AG04450 (cell line): ENCODE results near the gene NRIP2. TPM values are rescaled to one million over a fixed set of nuclear protein-coding genes. Genes with fewer than 3 reads are reported as not detected.
"Not testable (repeated sequence)": the region's sequence is repeated elsewhere in the genome, so short reads cannot be mapped to it uniquely, and the experiment has no call there.

Experiments used
- CTCF ChIA-PET: fragments of 300-600, 350-600 bp; formaldehyde crosslinking; extraction: SDS; loops from one replicate; lab custom pipeline; 2022; ENCODE audit warnings: antibody characterized with exemption, inconsistent platforms; lab: Charles Lee
- POLR2A ChIA-PET: fragments of 350-600 bp; formaldehyde crosslinking; extraction: SDS; loops from one replicate; lab custom pipeline; 2021; ENCODE audit warnings: antibody characterized with exemption, inconsistent platforms; lab: Yijun Ruan, JAX
- DNase-seq: peaks from one replicate; pipeline ENCODE4 v3.0.0-alpha.2; 2011; ENCODE audit warnings: low read depth, low spot score
- H3K27ac ChIP-seq: one replicate; pipeline ENCODE4 v1.5.1; 2012; ENCODE audit warnings: low read depth, low read length, control low read depth
- H3K27me3 ChIP-seq: one replicate; pipeline ENCODE4 v1.6.0; 2012; ENCODE audit warnings: low read length; ENCODE audit not compliant: control insufficient read depth, insufficient read depth
- H3K4me3 ChIP-seq: 2 replicates; pipeline ENCODE4 v1.5.1; 2011; ENCODE audit warnings: mild to moderate bottlenecking, low read depth, low read length, control low read depth
- H3K9me3 ChIP-seq: 2 replicates; pipeline ENCODE4 v1.5.1; 2012; ENCODE audit warnings: low read length; ENCODE audit not compliant: control insufficient read depth, insufficient read depth
- polyA plus RNA-seq: library from polyadenylated mRNA; depleted of rRNA; stranded (reverse); fragments of >200 nt; gene quantifications from 2 replicates; pipeline ENCODE4 v1.2.3, GENCODE V29; 2011
- TF ChIP-seq, protein P1 (sequence below): IDR thresholded peaks from 2 replicates; pipeline ENCODE4 v1.5.1; 2011; ENCODE audit warnings: low read depth, low read length, control low read depth, inconsistent platforms

Gene NRIP2
- polyA plus RNA-seq, 1 experiment, result 0.66 TPM

DNA sequence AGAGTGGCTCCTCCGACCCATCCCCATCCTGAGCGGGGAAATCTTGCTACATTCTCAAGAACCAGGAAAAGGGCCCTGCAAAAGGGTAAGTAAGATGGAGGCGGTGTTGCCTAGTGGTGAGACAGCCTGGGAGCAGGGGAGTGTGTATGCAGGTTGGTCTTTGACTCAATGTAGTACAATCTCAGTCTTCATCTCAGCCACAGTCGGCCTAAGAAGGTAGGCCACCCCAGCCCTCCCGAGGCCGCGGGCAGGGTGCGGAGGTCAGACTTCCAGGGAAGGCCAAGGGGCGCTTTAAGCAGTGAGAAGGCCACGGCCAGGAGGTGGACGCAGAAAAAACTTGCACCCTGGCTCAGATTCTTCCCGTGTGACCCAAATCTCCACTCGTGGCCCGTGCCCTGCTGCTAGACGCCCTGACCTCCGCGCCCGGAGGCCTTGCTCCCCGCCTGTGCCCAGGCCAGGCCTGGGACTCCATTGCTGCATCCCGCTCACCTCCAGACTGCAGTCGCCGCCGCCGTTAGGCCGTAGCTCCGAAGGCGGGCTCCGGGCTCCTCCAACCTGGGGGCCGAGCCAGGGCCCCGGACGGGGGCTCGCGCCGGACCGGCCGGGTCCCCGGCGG, 41.7 kb upstream of the NRIP2 start:
- no peak for DNase-seq
- H3K27ac ChIP-seq, result peak overlapping the region; percentile 57
- peak overlapping the region; percentile 82 for H3K4me3 ChIP-seq
- CTCF ChIA-PET, result interaction anchor here (0.9 to 2.2 kb wide), 3 partner anchors 8 to 23 kb away, joined by 3 to 11 read pairs (median 3); no protein-coding TSS in a partner anchor
- TF ChIP-seq, protein P1, sequence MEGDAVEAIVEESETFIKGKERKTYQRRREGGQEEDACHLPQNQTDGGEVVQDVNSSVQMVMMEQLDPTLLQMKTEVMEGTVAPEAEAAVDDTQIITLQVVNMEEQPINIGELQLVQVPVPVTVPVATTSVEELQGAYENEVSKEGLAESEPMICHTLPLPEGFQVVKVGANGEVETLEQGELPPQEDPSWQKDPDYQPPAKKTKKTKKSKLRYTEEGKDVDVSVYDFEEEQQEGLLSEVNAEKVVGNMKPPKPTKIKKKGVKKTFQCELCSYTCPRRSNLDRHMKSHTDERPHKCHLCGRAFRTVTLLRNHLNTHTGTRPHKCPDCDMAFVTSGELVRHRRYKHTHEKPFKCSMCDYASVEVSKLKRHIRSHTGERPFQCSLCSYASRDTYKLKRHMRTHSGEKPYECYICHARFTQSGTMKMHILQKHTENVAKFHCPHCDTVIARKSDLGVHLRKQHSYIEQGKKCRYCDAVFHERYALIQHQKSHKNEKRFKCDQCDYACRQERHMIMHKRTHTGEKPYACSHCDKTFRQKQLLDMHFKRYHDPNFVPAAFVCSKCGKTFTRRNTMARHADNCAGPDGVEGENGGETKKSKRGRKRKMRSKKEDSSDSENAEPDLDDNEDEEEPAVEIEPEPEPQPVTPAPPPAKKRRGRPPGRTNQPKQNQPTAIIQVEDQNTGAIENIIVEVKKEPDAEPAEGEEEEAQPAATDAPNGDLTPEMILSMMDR, result no peak
- no peaks in the 10 kb centered on the region; the same call in 1 of the 2 replicates for H3K9me3 ChIP-seq
- POLR2A ChIA-PET, result interaction anchor here (0.6 to 1.1 kb wide), 4 partner anchors 9 to 31 kb away, joined by 3 to 15 read pairs (median 4); partner anchors contain the start of gene TULP3
- H3K27me3 ChIP-seq, result no peaks in the 10 kb centered on the region

GRCh38 chr12:2868986-2869632, 34.3 kb upstream of the NRIP2 start:
- not testable (repeated sequence) for H3K9me3 ChIP-seq, DNase-seq, H3K27me3 ChIP-seq, H3K4me3 ChIP-seq, H3K27ac ChIP-seq
- ChIA-PET CTCF (interaction anchor here (0.8 to 4.3 kb wide), 5 partner anchors 16 to 172 kb away, joined by 3 to 31 read pairs (median 4); no protein-coding TSS in a partner anchor), POLR2A (interaction anchor here (0.8 kb wide), 1 partner anchor 21 kb away, joined by 3 read pairs; the partner anchor contains the start of gene TULP3)

DNA sequence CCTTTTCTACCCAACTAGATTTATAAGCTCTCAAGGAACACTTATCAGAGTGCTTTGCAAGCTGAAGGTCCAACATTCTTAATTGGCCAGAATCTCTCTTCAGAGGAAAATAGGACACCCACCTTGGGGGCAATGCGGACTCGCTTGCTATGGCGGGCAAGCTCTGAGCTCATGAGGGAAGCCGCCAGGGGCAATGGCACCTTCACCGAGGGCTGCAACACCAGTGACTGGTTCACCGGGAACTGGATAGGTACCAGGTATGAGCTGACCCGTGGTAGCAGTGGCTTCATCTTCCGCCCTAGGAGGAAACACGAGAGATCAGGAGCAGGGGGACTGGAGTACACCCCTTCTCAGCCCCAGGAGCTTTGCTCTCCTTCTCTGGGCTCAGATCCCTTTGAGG, 29.4 kb upstream of the NRIP2 start:
- ChIA-PET CTCF (interaction anchor here (1.5 kb wide), 1 partner anchor 11 kb away, joined by 13 read pairs; no protein-coding TSS in a partner anchor), POLR2A (interaction anchor here (1.4 kb wide), 1 partner anchor 10 kb away, joined by 3 read pairs; no protein-coding TSS in a partner anchor)

GRCh38 chr12:2863402-2863801, 28.6 kb upstream of the NRIP2 start:
- H3K9me3 ChIP-seq, POLR2A ChIA-PET, DNase-seq, H3K4me3 ChIP-seq, H3K27me3 ChIP-seq, H3K27ac ChIP-seq: not testable (repeated sequence)
- CTCF ChIA-PET, result interaction anchor here (1.5 kb wide), 1 partner anchor 10 kb away, joined by 13 read pairs; no protein-coding TSS in a partner anchor

More for the DNA sequence above, 29.4 kb upstream of the NRIP2 start:
- Histone ChIP-seq H3K9me3 (no peaks in the 10 kb centered on the region), H3K4me3 (no peak overlapping the region), H3K27ac (no peak overlapping the region), H3K27me3 (no peaks in the 10 kb centered on the region)
- no peak for DNase-seq
- TF ChIP-seq, protein P1, result no peak

DNA sequence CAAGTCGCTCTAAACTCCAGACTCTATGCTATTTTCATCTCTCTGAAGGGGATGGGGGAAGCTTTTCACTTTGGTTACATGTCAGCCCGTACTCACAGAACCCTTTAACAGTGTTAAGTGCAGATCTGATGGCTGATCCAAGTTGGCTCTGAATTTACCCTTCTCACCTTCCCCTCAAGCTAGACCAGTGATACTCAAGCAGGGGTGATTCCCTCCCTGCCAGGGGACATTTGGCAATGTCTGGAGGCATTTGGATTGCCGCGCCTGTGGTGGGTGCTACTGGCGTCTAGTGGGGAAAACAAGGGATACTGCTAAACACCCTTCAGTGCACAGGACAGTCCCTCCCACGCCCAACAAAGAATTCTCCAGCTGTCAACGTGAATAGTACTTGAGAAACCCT, 28.0 kb upstream of the NRIP2 start:
- CTCF ChIA-PET, result interaction anchor here (1.2 kb wide), 1 partner anchor 9 kb away, joined by 7 read pairs; no protein-coding TSS in a partner anchor
- Histone ChIP-seq H3K9me3 (no peaks in the 10 kb centered on the region), H3K27me3 (no peaks in the 10 kb centered on the region), H3K4me3 (no peak overlapping the region), H3K27ac (no peak overlapping the region)
- POLR2A ChIA-PET, result no interaction called here
- DNase-seq, result no peak
- TF ChIP-seq, protein P1, result no peak
